Esophagus (tissue), 2 donors: Measurements from ENCODE around the gene BBIP1. TPM values are rescaled to one million over a fixed set of nuclear protein-coding genes. Genes with fewer than 3 reads are reported as not detected.
"Not testable (repeated sequence)": the region's sequence is repeated elsewhere in the genome, so short reads cannot be mapped to it uniquely, and the experiment has no call there.

Experiments used
- H3K27ac ChIP-seq, 2 donors: one replicate each; pipeline ENCODE4 v1.5.1; 2013; ENCODE audit warnings: low read depth in 2 of 2, mild to moderate bottlenecking in 2 of 2, inconsistent platforms in 1 of 2, low read length in 1 of 2, moderate library complexity in 1 of 2
- H3K27me3 ChIP-seq, 2 donors: one replicate each; pipeline ENCODE4 v1.6.1; 2013; ENCODE audit warnings: low read length in 2 of 2, control low read depth in 1 of 2, mild to moderate bottlenecking in 1 of 2; ENCODE audit not compliant: insufficient read depth in 2 of 2, control insufficient read depth in 1 of 2
- H3K36me3 ChIP-seq, 2 donors: one replicate each; pipeline ENCODE4 v1.6.1; 2013; ENCODE audit warnings: low read length in 1 of 2; ENCODE audit not compliant: control insufficient read depth in 2 of 2, insufficient read depth in 2 of 2
- H3K4me1 ChIP-seq, 2 donors: one replicate each; pipeline ENCODE4 v1.6.1; 2013; ENCODE audit warnings: low read length in 1 of 2; ENCODE audit not compliant: control insufficient read depth in 2 of 2, insufficient read depth in 2 of 2
- H3K4me3 ChIP-seq, 2 donors: one replicate each; pipeline ENCODE4 v1.5.1; 2013; ENCODE audit warnings: low read length in 2 of 2, mild to moderate bottlenecking in 2 of 2, low read depth in 1 of 2, moderate library complexity in 1 of 2
- H3K9me3 ChIP-seq, 2 donors: one replicate each; pipeline ENCODE4 v1.6.1; 2013; ENCODE audit warnings: mild to moderate bottlenecking in 2 of 2, low read depth in 1 of 2, low read length in 1 of 2, moderate library complexity in 1 of 2; ENCODE audit not compliant: control insufficient read depth in 2 of 2, insufficient read depth in 1 of 2
- WGBS, 2 donors: extraction: QIAGEN DNeasy Blood & Tissue Kit; methylation state at CpG; one replicate each; pipeline ENCODE4 v1.1.7; 2013; 5-methylcytosine and 5-hydroxymethylcytosine counted together
- polyA plus RNA-seq, 2 donors: library from polyadenylated mRNA; stranded (reverse); fragments of 200-250 nt; gene quantifications; one replicate each; pipeline ENCODE4 v1.2.3, GENCODE V29; 2013
- donor health status: healthy with polysubstance abuse.
- donor health status: Bipolar disorder and iron deficiency.

BBIP1 gene
- polyA plus RNA-seq, 2 donors: 10.9 to 14.7 TPM

- Histone ChIP-seq H3K36me3 (no peaks in the 10 kb centered on the region), H3K27me3 (no peaks in the 10 kb centered on the region), H3K9me3 (no peaks in the 10 kb centered on the region), H3K4me3 (no peak overlapping the region), H3K27ac (no peak overlapping the region), H3K4me1 (peaks cover 0 to 3% of the 10 kb centered on the region in 2 donors)
- 68 to 76% methylated on average over 1 of the region's 1 CpG for WGBS, 2 donors
Measured at GRCh38 chr10:110931769-110932381, 12.9 kb upstream of the BBIP1 start.

DNA sequence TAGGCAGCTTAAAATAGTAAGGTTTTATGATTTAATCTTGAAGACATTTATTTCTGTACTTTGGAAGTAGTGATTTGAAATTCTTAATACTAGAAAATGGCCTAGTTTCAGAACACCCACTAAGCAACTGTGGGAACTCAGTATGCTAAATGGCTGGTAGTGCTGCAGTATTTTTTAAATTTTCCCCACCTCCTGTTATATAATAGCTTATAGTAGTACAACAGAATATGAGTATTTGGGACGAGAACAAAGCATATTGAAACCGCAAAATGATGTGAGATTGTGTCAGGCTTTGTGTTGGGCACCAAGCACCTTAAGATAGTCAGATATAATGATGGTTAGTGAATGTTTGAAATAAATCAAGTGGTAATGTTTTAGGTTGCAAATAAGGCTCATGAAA lies 8.5 kb upstream of the BBIP1 start:
- H3K9me3 ChIP-seq: no peaks in the 10 kb centered on the region
- no peak overlapping the region for H3K27ac ChIP-seq
- no peaks in the 10 kb centered on the region for H3K36me3 ChIP-seq
- WGBS, 2 donors: 95% methylated on average over 2 of the region's 2 CpGs
- no peak overlapping the region for H3K4me3 ChIP-seq
- no peaks in the 10 kb centered on the region for H3K4me1 ChIP-seq
- no peaks in the 10 kb centered on the region for H3K27me3 ChIP-seq

- Histone ChIP-seq H3K36me3 (no peaks in the 10 kb centered on the region), H3K9me3 (no peaks in the 10 kb centered on the region), H3K4me1 (no peaks in the 10 kb centered on the region), H3K27ac (no peak overlapping the region), H3K4me3 (no peak overlapping the region), H3K27me3 (no peaks in the 10 kb centered on the region)
- 41 to 51% methylated on average over 2 of the region's 2 CpGs for WGBS, 2 donors
Measured at GRCh38 chr10:110923856-110924493, 5.0 kb upstream of the BBIP1 start.

GRCh38 chr10:110919971-110920881 lies 1.2 kb upstream of the BBIP1 start:
- Histone ChIP-seq H3K4me3 (peak overlapping the region; percentile 76 to 82), H3K4me1 (no peaks in the 10 kb centered on the region), H3K27me3 (no peaks in the 10 kb centered on the region), H3K36me3 (no peaks in the 10 kb centered on the region), H3K27ac (peak overlapping the region; percentile 98), H3K9me3 (no peaks in the 10 kb centered on the region)
- WGBS, 2 donors: 0 to 1% methylated on average over 38 to 44 of the region's 44 CpGs

- Histone ChIP-seq H3K9me3 (no peaks in the 10 kb centered on the region), H3K27ac (peak within 1 kb of the TSS; percentile 98), H3K27me3 (no peaks in the 10 kb centered on the region), H3K4me3 (peak within 1 kb of the TSS; percentile 77 to 82), H3K4me1 (no peaks in the 10 kb centered on the region), H3K36me3 (no peaks in the 10 kb centered on the region)
- WGBS, 2 donors: 0% methylated on average over 14 to 61 of the region's 61 CpGs
Measured at GRCh38 chr10:110919349-110919931, 460 bp upstream of the BBIP1 start, which contains the start of gene SHOC2. SHOC2 (plus strand) TSS chr10:110919604; CDS start chr10:110964359, 44,755 bp downstream.

DNA sequence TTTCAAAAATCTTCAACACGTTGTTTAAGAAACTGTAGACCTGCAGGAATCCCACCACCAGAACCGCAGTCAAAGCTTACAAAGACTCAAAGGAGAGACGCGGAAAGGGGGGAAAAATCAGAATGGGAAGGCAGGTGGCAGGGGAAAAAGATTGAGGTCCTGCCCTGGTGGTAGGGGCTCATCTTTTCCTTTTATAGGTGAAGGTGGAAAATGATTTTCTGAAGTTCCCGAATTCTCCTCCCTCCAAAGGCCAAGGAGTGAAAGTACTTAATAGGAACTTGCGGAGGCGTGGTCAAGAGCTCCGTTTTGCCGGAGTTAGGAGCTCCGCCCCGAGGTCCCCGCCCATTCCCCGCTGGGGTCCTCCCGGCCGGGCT lies 724 bp downstream of the BBIP1 start:
- 1% methylated on average over 15 of the region's 15 CpGs for WGBS, 2 donors
- Histone ChIP-seq H3K4me1 (no peaks in the 10 kb centered on the region), H3K36me3 (no peaks in the 10 kb centered on the region), H3K27ac (peak overlapping the region; percentile 97 to 98), H3K4me3 (peak overlapping the region; percentile 54 to 77), H3K27me3 (no peaks in the 10 kb centered on the region), H3K9me3 (no peaks in the 10 kb centered on the region)

DNA sequence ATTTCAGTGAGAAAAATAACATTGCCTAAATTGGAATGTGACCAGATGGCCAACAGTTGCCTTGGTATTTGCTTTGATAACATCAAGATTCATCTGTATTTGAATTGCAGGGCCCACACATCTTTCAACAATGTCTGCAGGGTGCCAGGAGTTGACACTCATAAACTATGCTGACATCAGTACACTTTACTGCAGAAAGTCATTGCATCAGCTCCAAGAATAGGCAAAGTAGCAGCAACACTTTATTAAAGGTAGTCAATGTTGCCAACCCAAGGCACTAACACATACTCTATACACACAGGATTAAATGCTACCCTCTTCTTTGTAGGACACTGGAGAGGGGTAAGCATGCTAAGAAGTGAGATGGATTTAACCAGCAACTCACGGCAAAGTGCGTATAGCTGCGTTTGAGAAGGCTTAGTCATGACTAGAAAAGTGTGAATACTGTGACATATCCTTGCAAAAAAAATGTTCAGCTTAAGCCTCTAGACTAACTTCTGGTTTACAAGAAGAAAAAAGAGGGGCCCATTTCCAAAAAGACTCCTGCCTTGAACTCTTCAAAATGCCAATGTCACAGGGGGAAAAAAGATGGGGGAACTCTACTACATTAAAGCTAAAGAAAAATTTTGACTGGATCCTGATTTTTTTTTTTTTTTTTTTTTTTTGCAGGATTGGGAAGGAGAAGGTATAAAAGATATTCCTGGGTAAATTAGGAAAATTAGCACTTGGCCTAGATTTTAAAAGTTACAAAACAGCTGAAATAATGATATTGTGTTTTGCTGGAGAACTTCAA lies 2.2 kb downstream of the BBIP1 start:
- no peaks in the 10 kb centered on the region for H3K9me3 ChIP-seq
- H3K4me3 ChIP-seq: no peak overlapping the region
- no peak overlapping the region for H3K27ac ChIP-seq
- H3K36me3 ChIP-seq: no peaks in the 10 kb centered on the region
- H3K4me1 ChIP-seq: no peaks in the 10 kb centered on the region
- 81 to 88% methylated on average over 3 of the region's 3 CpGs for WGBS, 2 donors
- no peaks in the 10 kb centered on the region for H3K27me3 ChIP-seq

DNA sequence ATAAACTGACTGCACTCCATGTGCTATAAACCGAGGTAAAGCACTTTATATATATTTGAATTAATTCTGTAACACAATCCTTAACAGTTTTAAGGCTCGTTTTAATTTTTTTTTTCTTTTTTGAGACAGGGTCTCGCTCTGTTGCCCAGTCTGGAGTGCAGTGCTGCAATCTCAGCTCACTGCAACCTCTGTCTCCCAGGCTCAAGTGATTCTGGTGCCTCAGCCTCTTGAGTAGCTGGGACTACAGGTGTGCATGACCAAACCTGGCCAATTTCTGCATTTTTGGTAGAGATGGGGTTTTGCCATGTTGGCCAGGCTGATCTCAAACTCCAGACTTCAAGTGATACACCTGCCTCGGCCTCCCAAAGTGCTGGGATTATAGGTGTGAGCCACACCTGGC lies 3.4 kb downstream of the BBIP1 start:
- not testable (repeated sequence) for H3K27ac ChIP-seq, H3K9me3 ChIP-seq, H3K27me3 ChIP-seq, H3K36me3 ChIP-seq, H3K4me1 ChIP-seq, H3K4me3 ChIP-seq
- WGBS, 2 donors: 84 to 92% methylated on average over 4 of the region's 4 CpGs

- H3K27ac ChIP-seq: no peak overlapping the region
- H3K4me3 ChIP-seq: no peak overlapping the region
- no peaks in the 10 kb centered on the region for H3K4me1 ChIP-seq
- no peaks in the 10 kb centered on the region for H3K9me3 ChIP-seq
- H3K36me3 ChIP-seq: no peaks in the 10 kb centered on the region
- H3K27me3 ChIP-seq: no peaks in the 10 kb centered on the region
- 89 to 94% methylated on average over 6 of the region's 6 CpGs for WGBS, 2 donors
Measured at GRCh38 chr10:110915035-110915434, 3.9 kb downstream of the BBIP1 start.
